ENCODE measurements around the gene URGCP. TPM values are rescaled to one million over a fixed set of nuclear protein-coding genes. Genes with fewer than 3 reads are reported as not detected.

The URGCP gene
- total and polyA plus RNA-seq, 2 donors (not counting 1 experiment from before 2014, with no cell fraction given) = 18.3 to 42.1 TPM

- Histone ChIP-seq H3K4me3 (replicated peaks in 1 of 4; ENCODE audit: control extremely low read depth in 1 of 4, insufficient read depth in 1 of 4, low read depth in 3 of 4, low read length in 4 of 4) (no peak overlapping the region), H3K9ac (ENCODE audit: insufficient read depth, low read length) (no peak overlapping the region), H3K4me2 (ENCODE audit: extremely low read depth, insufficient read depth, low read length) (no peak overlapping the region), H3K36me3 (ENCODE audit: control insufficient read depth, insufficient read depth, low read length) (peaks cover 15% of the 10 kb centered on the region), H2AFZ (ENCODE audit: low read length) (no peak overlapping the region), H4K20me1 (ENCODE audit: control insufficient read depth, extremely low read depth, insufficient read depth, low read length) (no peaks in the 10 kb centered on the region), H3K27ac (ENCODE audit: insufficient read depth, low read length) (no peak overlapping the region), H3K27me3 (ENCODE audit: control insufficient read depth, insufficient read depth, low read length) (no peaks in the 10 kb centered on the region), H3K79me2 (ENCODE audit: control insufficient read depth, insufficient read depth, low read length) (peaks cover 11% of the 10 kb centered on the region), H3K9me3 (ENCODE audit: control insufficient read depth, insufficient read depth, low read depth, low read length) (no peaks in the 10 kb centered on the region), H3K4me1 (ENCODE audit: control insufficient read depth, extremely low read depth, insufficient read depth, low read length) (peaks cover 8% of the 10 kb centered on the region)
- TF ChIP-seq EZH2 (IDR thresholded peaks at IDR 0.05; ENCODE audit: low read length, missing control alignments) = no peak
- TF ChIP-seq, protein P1, sequence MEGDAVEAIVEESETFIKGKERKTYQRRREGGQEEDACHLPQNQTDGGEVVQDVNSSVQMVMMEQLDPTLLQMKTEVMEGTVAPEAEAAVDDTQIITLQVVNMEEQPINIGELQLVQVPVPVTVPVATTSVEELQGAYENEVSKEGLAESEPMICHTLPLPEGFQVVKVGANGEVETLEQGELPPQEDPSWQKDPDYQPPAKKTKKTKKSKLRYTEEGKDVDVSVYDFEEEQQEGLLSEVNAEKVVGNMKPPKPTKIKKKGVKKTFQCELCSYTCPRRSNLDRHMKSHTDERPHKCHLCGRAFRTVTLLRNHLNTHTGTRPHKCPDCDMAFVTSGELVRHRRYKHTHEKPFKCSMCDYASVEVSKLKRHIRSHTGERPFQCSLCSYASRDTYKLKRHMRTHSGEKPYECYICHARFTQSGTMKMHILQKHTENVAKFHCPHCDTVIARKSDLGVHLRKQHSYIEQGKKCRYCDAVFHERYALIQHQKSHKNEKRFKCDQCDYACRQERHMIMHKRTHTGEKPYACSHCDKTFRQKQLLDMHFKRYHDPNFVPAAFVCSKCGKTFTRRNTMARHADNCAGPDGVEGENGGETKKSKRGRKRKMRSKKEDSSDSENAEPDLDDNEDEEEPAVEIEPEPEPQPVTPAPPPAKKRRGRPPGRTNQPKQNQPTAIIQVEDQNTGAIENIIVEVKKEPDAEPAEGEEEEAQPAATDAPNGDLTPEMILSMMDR (conservative IDR thresholded peaks at IDR 0.05 in 1 of 2, IDR thresholded peaks at IDR 0.05 in 1 of 2; ENCODE audit: low read depth in 1 of 2, low read length in 2 of 2) = no peak
- no peak for DNase-seq (ENCODE audit: low read depth in 2 of 2)
These were observed 22.2 kb downstream of the URGCP start for GRCh38 chr7:43884209-43884608.

- H3K27ac ChIP-seq (ENCODE audit: insufficient read depth, low read length) = peak overlapping the region; percentile 49
- peaks cover 15% of the 10 kb centered on the region for H3K79me2 ChIP-seq (ENCODE audit: control insufficient read depth, insufficient read depth, low read length)
These were observed 25.8 kb downstream of the URGCP start for GRCh38 chr7:43880596-43880995.

GRCh38 chr7:43879477-43879876 is 26.9 kb downstream of the URGCP start:
- H3K4me3 ChIP-seq (replicated peaks in 1 of 4; ENCODE audit: control extremely low read depth in 1 of 4, insufficient read depth in 1 of 4, low read depth in 3 of 4, low read length in 4 of 4) = no peak overlapping the region
- H4K20me1 ChIP-seq (ENCODE audit: control insufficient read depth, extremely low read depth, insufficient read depth, low read length) = no peaks in the 10 kb centered on the region
- H3K9ac ChIP-seq (ENCODE audit: insufficient read depth, low read length) = no peak overlapping the region
- no peak overlapping the region for H3K4me2 ChIP-seq (ENCODE audit: extremely low read depth, insufficient read depth, low read length)
- peaks cover 10% of the 10 kb centered on the region for H3K4me1 ChIP-seq (ENCODE audit: control insufficient read depth, extremely low read depth, insufficient read depth, low read length)
- peak; percentile 28 to 84 for DNase-seq (ENCODE audit: low read depth in 2 of 2)
- no peaks in the 10 kb centered on the region for H3K27me3 ChIP-seq (ENCODE audit: control insufficient read depth, insufficient read depth, low read length)
- H3K36me3 ChIP-seq (ENCODE audit: control insufficient read depth, insufficient read depth, low read length) = peaks cover 45% of the 10 kb centered on the region
- TF ChIP-seq, protein P1 (conservative IDR thresholded peaks at IDR 0.05 in 1 of 2, IDR thresholded peaks at IDR 0.05 in 1 of 2; ENCODE audit: low read depth in 1 of 2, low read length in 2 of 2) = no peak
- TF ChIP-seq EZH2 (IDR thresholded peaks at IDR 0.05; ENCODE audit: low read length, missing control alignments) = no peak
- H3K9me3 ChIP-seq (ENCODE audit: control insufficient read depth, insufficient read depth, low read depth, low read length) = no peaks in the 10 kb centered on the region
- H3K27ac ChIP-seq (ENCODE audit: insufficient read depth, low read length) = no peak overlapping the region
- H3K79me2 ChIP-seq (ENCODE audit: control insufficient read depth, insufficient read depth, low read length) = peaks cover 15% of the 10 kb centered on the region
- no peak overlapping the region for H2AFZ ChIP-seq (ENCODE audit: low read length)

More at GRCh38 chr7:43880596-43880995, 25.8 kb downstream of the URGCP start:
- no peak overlapping the region for H3K4me3 ChIP-seq (replicated peaks in 1 of 4; ENCODE audit: control extremely low read depth in 1 of 4, insufficient read depth in 1 of 4, low read depth in 3 of 4, low read length in 4 of 4)
- H4K20me1 ChIP-seq (ENCODE audit: control insufficient read depth, extremely low read depth, insufficient read depth, low read length) = no peaks in the 10 kb centered on the region
- peaks cover 10% of the 10 kb centered on the region for H3K4me1 ChIP-seq (ENCODE audit: control insufficient read depth, extremely low read depth, insufficient read depth, low read length)
- H3K4me2 ChIP-seq (ENCODE audit: extremely low read depth, insufficient read depth, low read length) = peak overlapping the region; percentile 25
- H3K9me3 ChIP-seq (ENCODE audit: control insufficient read depth, insufficient read depth, low read depth, low read length) = no peaks in the 10 kb centered on the region
- TF ChIP-seq, protein P1 (conservative IDR thresholded peaks at IDR 0.05 in 1 of 2, IDR thresholded peaks at IDR 0.05 in 1 of 2; ENCODE audit: low read depth in 1 of 2, low read length in 2 of 2) = no peak
- TF ChIP-seq EZH2 (IDR thresholded peaks at IDR 0.05; ENCODE audit: low read length, missing control alignments) = no peak
- no peak overlapping the region for H2AFZ ChIP-seq (ENCODE audit: low read length)
- H3K9ac ChIP-seq (ENCODE audit: insufficient read depth, low read length) = no peak overlapping the region
- no peaks in the 10 kb centered on the region for H3K27me3 ChIP-seq (ENCODE audit: control insufficient read depth, insufficient read depth, low read length)
- DNase-seq (ENCODE audit: low read depth in 2 of 2) = no peak
- H3K36me3 ChIP-seq (ENCODE audit: control insufficient read depth, insufficient read depth, low read length) = peaks cover 40% of the 10 kb centered on the region
